Trophoblast cell (in vitro differentiated cells and primary cell): ENCODE data around the gene FUOM.

Experiments used
- DNase-seq, 2 donors: peaks; one replicate each; pipeline ENCODE4 v3.0.0-alpha.2; 2016
- H2AFZ ChIP-seq: 2 replicates; pipeline ENCODE4 v1.6.1; 2013; ENCODE audit warnings: low read length, moderate library complexity, mild to moderate bottlenecking; ENCODE audit not compliant: insufficient read depth, poor library complexity
- H2AK5ac ChIP-seq: 2 replicates; pipeline ENCODE4 v1.6.1; 2013; ENCODE audit warnings: mild to moderate bottlenecking, low read length
- H2BK120ac ChIP-seq: 2 replicates; pipeline ENCODE4 v1.6.1; 2013; ENCODE audit warnings: low read length, mild to moderate bottlenecking, moderate library complexity; ENCODE audit not compliant: insufficient read depth, poor library complexity
- H2BK12ac ChIP-seq: 2 replicates; pipeline ENCODE4 v1.6.1; 2013; ENCODE audit warnings: mild to moderate bottlenecking, low read length, moderate library complexity
- H2BK5ac ChIP-seq: 2 replicates; pipeline ENCODE4 v1.6.1; 2013; ENCODE audit warnings: low read length, low read depth, moderate library complexity, mild to moderate bottlenecking; ENCODE audit not compliant: poor library complexity
- H3K14ac ChIP-seq: 2 replicates; pipeline ENCODE4 v1.6.1; 2013; ENCODE audit warnings: mild to moderate bottlenecking, low read length
- H3K18ac ChIP-seq: 2 replicates; pipeline ENCODE4 v1.6.1; 2013; ENCODE audit warnings: mild to moderate bottlenecking, low read length
- H3K23ac ChIP-seq: 2 replicates; pipeline ENCODE4 v1.6.1; 2013; ENCODE audit warnings: low read length
- H3K27ac ChIP-seq: 2 replicates; pipeline ENCODE4 v1.5.1; 2013; ENCODE audit warnings: low read depth, mild to moderate bottlenecking, inconsistent platforms, low read length, moderate library complexity
- H3K27me3 ChIP-seq: 2 replicates; pipeline ENCODE4 v1.6.1; 2013; ENCODE audit warnings: inconsistent platforms, mild to moderate bottlenecking, low read length, moderate library complexity; ENCODE audit not compliant: insufficient read depth
- H3K36me3 ChIP-seq, 2 experiments: 1 replicate in 1 of 2; 2 replicates in 1 of 2; pipeline ENCODE4 v1.6.1; 2013; ENCODE audit warnings: low read length in 2 of 2, mild to moderate bottlenecking in 2 of 2, moderate library complexity in 1 of 2; ENCODE audit not compliant: insufficient read depth in 2 of 2, control insufficient read depth in 1 of 2
- H3K4ac ChIP-seq: 2 replicates; pipeline ENCODE4 v1.6.1; 2013; ENCODE audit warnings: low read depth, mild to moderate bottlenecking, low read length, moderate library complexity
- H3K4me1 ChIP-seq, 2 experiments: 1 replicate in 1 of 2; 2 replicates in 1 of 2; pipeline ENCODE4 v1.6.1; 2013; ENCODE audit warnings: low read length in 2 of 2, mild to moderate bottlenecking in 2 of 2, moderate library complexity in 1 of 2; ENCODE audit not compliant: insufficient read depth in 2 of 2, control insufficient read depth in 1 of 2
- H3K4me2 ChIP-seq: 2 replicates; pipeline ENCODE4 v1.6.1; 2013; ENCODE audit warnings: inconsistent platforms, mild to moderate bottlenecking, low read length, moderate library complexity
- H3K4me3 ChIP-seq: 2 replicates; pipeline ENCODE4 v1.5.1; 2013; ENCODE audit warnings: mild to moderate bottlenecking, low read depth, low read length, inconsistent platforms
- H3K79me1 ChIP-seq: one replicate; pipeline ENCODE4 v1.6.1; 2013; ENCODE audit warnings: low read length
- H3K79me2 ChIP-seq: 2 replicates; pipeline ENCODE4 v1.6.1; 2013; ENCODE audit warnings: low read length, mild to moderate bottlenecking; ENCODE audit not compliant: control insufficient read depth, insufficient read depth, poor library complexity
- H3K9ac ChIP-seq: 2 replicates; pipeline ENCODE4 v1.6.1; 2013; ENCODE audit warnings: mild to moderate bottlenecking, low read length
- H3K9me3 ChIP-seq: 2 replicates; pipeline ENCODE4 v1.6.1; 2013; ENCODE audit warnings: low read depth, mild to moderate bottlenecking, control low read depth, inconsistent platforms, low read length; ENCODE audit not compliant: insufficient read depth
- H4K12ac ChIP-seq: 2 replicates; pipeline ENCODE4 v1.6.1; 2013; ENCODE audit warnings: low read depth, mild to moderate bottlenecking, low read length, moderate library complexity
- H4K8ac ChIP-seq: 2 replicates; pipeline ENCODE4 v1.6.1; 2013; ENCODE audit warnings: low read depth, mild to moderate bottlenecking, low read length, moderate library complexity
- H4K91ac ChIP-seq: one replicate; pipeline ENCODE4 v1.6.1; 2013; ENCODE audit warnings: low read depth, mild to moderate bottlenecking, low read length, moderate library complexity
- WGBS: extraction: QIAGEN DNeasy Blood & Tissue Kit; methylation state at CpG from one replicate; pipeline ENCODE4 v1.1.7; 2013; ENCODE audit warnings: missing lambda C conversion rate; ENCODE audit not compliant: insufficient read length, insufficient coverage; ENCODE audit errors: extremely low coverage; 5-methylcytosine and 5-hydroxymethylcytosine counted together

The FUOM gene

DNA sequence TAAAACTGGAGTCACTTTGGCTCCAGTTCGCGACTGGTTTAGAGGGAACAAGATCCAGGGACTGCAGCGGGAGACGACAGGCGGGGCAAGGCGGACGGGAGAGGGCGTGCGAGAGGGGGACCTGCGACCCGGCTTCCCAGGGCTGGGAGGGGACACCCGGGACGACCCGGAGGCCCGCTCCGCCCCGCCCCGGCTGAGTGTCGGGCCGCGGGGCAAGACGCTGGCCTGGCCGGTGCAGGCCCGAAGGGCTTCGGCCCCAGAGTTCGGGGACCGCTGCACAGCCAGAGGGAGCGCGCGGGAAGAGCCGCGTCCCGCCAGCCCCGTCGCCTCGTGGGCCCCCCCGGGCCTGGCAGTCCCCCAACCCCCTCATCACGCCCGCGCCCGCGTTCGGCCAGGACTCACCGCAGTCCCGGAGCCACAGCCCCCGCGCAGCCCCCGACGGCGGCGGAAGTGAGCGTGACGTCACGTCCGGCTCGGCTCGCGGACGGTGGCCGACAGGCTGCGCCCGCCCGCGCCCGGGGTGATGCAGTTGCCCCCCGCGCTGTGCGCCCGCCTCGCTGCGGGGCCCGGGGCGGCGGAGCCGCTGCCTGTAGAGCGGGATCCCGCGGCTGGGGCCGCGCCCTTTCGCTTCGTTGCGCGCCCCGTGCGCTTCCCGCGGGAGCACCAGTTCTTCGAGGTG, 49.3 kb downstream of the FUOM start, which contains the start of the genes TUBGCP2 and ZNF511:
Gene TUBGCP2, minus strand, starts transcription at position 452 of the 679 bp plus-strand sequence. CDS start 5,931 bp downstream, outside the sequence.
Gene ZNF511, plus strand, starts transcription at position 494 of the 679 bp plus-strand sequence. Its CDS starts 30 bp downstream, at position 524.
- peak within 1 kb of the TSS; percentile 76 for H2AFZ ChIP-seq
- peaks cover 7% of the 10 kb centered on the region for H3K79me1 ChIP-seq
- H3K4me3 ChIP-seq, result peak within 1 kb of the TSS; percentile 98
- peak within 1 kb of the TSS; percentile 97 for H4K8ac ChIP-seq
- H3K23ac ChIP-seq, result no peak within 1 kb of the TSS
- peak; percentile 75 to 85 for DNase-seq
- no CpG with 5 or more reads among the region's 89 CpGs for WGBS
- H3K4me1 ChIP-seq, result peaks cover 4 to 10% of the 10 kb centered on the region in 2 experiments
- H3K79me2 ChIP-seq, result peaks cover 5% of the 10 kb centered on the region
- no peak within 1 kb of the TSS for H2AK5ac ChIP-seq
- peaks cover 5% of the 10 kb centered on the region for H3K9me3 ChIP-seq
- H3K14ac ChIP-seq, result peak within 1 kb of the TSS; percentile 93
- peaks cover 16 to 22% of the 10 kb centered on the region in 2 experiments for H3K36me3 ChIP-seq
- H3K27ac ChIP-seq, result peak within 1 kb of the TSS; percentile 90
- H3K18ac ChIP-seq, result peak within 1 kb of the TSS; percentile 83
- peak within 1 kb of the TSS; percentile 88 for H3K4me2 ChIP-seq
- peak within 1 kb of the TSS; percentile 91 for H4K91ac ChIP-seq
- H4K12ac ChIP-seq, result peak within 1 kb of the TSS; percentile 95
- peak within 1 kb of the TSS; percentile 79 for H2BK5ac ChIP-seq
- H3K9ac ChIP-seq, result peak within 1 kb of the TSS; percentile 97
- H3K27me3 ChIP-seq, result no peaks in the 10 kb centered on the region
- peak within 1 kb of the TSS; percentile 90 for H2BK120ac ChIP-seq
- H2BK12ac ChIP-seq, result no peak within 1 kb of the TSS
- peak within 1 kb of the TSS; percentile 84 for H3K4ac ChIP-seq

DNA sequence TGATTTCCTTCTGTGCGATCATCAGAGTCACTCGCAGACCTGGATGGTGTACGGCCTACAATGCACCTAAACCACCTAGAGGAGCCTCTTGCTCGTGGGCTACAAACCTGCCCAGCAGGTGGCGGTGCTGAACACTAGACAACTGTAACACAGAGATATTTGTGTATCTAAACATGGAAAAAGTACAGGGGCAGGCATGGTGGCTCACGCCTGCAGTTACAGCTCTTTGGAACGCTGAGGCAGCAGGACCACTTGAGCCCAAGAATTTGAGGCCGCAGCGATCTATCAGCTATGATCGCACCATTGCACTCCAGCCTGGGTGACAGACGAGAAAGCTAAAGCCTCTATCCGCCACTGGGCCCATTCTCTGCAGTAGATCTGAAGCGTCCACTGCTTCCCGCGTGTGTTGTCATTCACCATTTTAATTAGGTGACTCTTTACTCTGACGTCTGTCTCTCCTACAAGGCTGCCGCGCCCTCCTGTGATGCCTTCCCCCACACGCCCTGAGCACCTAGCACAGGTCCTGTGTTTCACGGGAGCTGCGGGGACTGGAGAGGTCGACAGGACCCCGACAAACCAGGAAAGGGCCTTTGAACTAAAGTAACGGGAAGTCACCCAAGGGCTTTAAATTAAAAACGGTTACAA, 49.9 kb downstream of the FUOM start:
- peak overlapping the region; percentile 5 for H4K8ac ChIP-seq
- no peak overlapping the region for H3K27ac ChIP-seq
- H3K27me3 ChIP-seq, result no peaks in the 10 kb centered on the region
- peak overlapping the region; percentile 84 for H3K4ac ChIP-seq
- peaks cover 7% of the 10 kb centered on the region for H3K79me1 ChIP-seq
- H2BK5ac ChIP-seq, result no peak overlapping the region
- H2BK12ac ChIP-seq, result no peak overlapping the region
- peaks cover 19 to 21% of the 10 kb centered on the region in 2 experiments for H3K36me3 ChIP-seq
- peak overlapping the region; percentile 98 for H3K4me3 ChIP-seq
- H4K12ac ChIP-seq, result peak overlapping the region; percentile 67
- H3K23ac ChIP-seq, result no peak overlapping the region
- peaks cover 5% of the 10 kb centered on the region for H3K9me3 ChIP-seq
- peak overlapping the region; percentile 4 for H3K18ac ChIP-seq
- H2AK5ac ChIP-seq, result no peak overlapping the region
- peak; percentile 86 to 95 for DNase-seq
- H2BK120ac ChIP-seq, result peak overlapping the region; percentile 80
- peaks cover 5% of the 10 kb centered on the region for H3K79me2 ChIP-seq
- peak overlapping the region; percentile 88 for H3K4me2 ChIP-seq
- peaks cover 4 to 10% of the 10 kb centered on the region in 2 experiments for H3K4me1 ChIP-seq
- H3K9ac ChIP-seq, result peak overlapping the region; percentile 97
- H2AFZ ChIP-seq, result peak overlapping the region; percentile 76
- peak overlapping the region; percentile 91 for H4K91ac ChIP-seq
- no CpG with 5 or more reads among the region's 25 CpGs for WGBS
- peak overlapping the region; percentile 84 for H3K14ac ChIP-seq

GRCh38 chr10:133306941-133307379, 50.9 kb downstream of the FUOM start:
- no peak overlapping the region for H2BK12ac ChIP-seq

GRCh38 chr10:133306097-133306476, 51.7 kb downstream of the FUOM start:
- no peak overlapping the region for H3K14ac ChIP-seq
- DNase-seq, result no peak
- peaks cover 22 to 23% of the 10 kb centered on the region in 2 experiments for H3K36me3 ChIP-seq
- H4K8ac ChIP-seq, result no peak overlapping the region
- H3K4ac ChIP-seq, result no peak overlapping the region
- H3K9me3 ChIP-seq, result peaks cover 5% of the 10 kb centered on the region
- WGBS, result no CpG with 5 or more reads among the region's 5 CpGs
- H4K12ac ChIP-seq, result no peak overlapping the region
- no peak overlapping the region for H3K18ac ChIP-seq
- H3K4me2 ChIP-seq, result no peak overlapping the region
- no peaks in the 10 kb centered on the region for H3K27me3 ChIP-seq
- H2BK5ac ChIP-seq, result no peak overlapping the region
- no peak overlapping the region for H3K27ac ChIP-seq
- no peak overlapping the region for H4K91ac ChIP-seq
- no peak overlapping the region for H3K23ac ChIP-seq
- no peak overlapping the region for H2AFZ ChIP-seq
- no peak overlapping the region for H3K4me3 ChIP-seq
- H3K4me1 ChIP-seq, result peaks cover 4 to 10% of the 10 kb centered on the region in 2 experiments
- H2BK120ac ChIP-seq, result no peak overlapping the region
- no peak overlapping the region for H2AK5ac ChIP-seq
- peaks cover 7% of the 10 kb centered on the region for H3K79me1 ChIP-seq
- H2BK12ac ChIP-seq, result no peak overlapping the region
- peaks cover 5% of the 10 kb centered on the region for H3K79me2 ChIP-seq
- no peak overlapping the region for H3K9ac ChIP-seq

More at GRCh38 chr10:133306941-133307379, 50.9 kb downstream of the FUOM start:
- WGBS, result no CpG with 5 or more reads among the region's 17 CpGs
- peaks cover 22 to 23% of the 10 kb centered on the region in 2 experiments for H3K36me3 ChIP-seq
- H3K4me2 ChIP-seq, result no peak overlapping the region
- no peak overlapping the region for H3K4me3 ChIP-seq
- no peak overlapping the region for H4K8ac ChIP-seq
- H2AFZ ChIP-seq, result no peak overlapping the region
- H3K18ac ChIP-seq, result peak overlapping the region; percentile 54
- no peak overlapping the region for H2BK5ac ChIP-seq
- no peak overlapping the region for H3K23ac ChIP-seq
- H3K27ac ChIP-seq, result no peak overlapping the region
- H3K79me1 ChIP-seq, result peaks cover 7% of the 10 kb centered on the region
- no peak overlapping the region for H4K12ac ChIP-seq
- H3K27me3 ChIP-seq, result no peaks in the 10 kb centered on the region
- DNase-seq, result no peak
- H3K9me3 ChIP-seq, result peaks cover 5% of the 10 kb centered on the region
- no peak overlapping the region for H3K9ac ChIP-seq
- no peak overlapping the region for H2BK120ac ChIP-seq
- H2AK5ac ChIP-seq, result no peak overlapping the region
- peaks cover 5% of the 10 kb centered on the region for H3K79me2 ChIP-seq
- H4K91ac ChIP-seq, result no peak overlapping the region
- no peak overlapping the region for H3K14ac ChIP-seq
- H3K4ac ChIP-seq, result peak overlapping the region; percentile 61
- peaks cover 4 to 10% of the 10 kb centered on the region in 2 experiments for H3K4me1 ChIP-seq
